IMR-90 (cell line): ENCODE measurements around the gene ELF2. TPM values are rescaled to one million over a fixed set of nuclear protein-coding genes. Genes with fewer than 3 reads are reported as not detected.

ENCODE experiments used
- ATAC-seq: fragments of 200-7000 bp; cut with Tn5 transposase; 2 replicates; pipeline ENCODE4 v1.9.1; 2020; ENCODE audit warnings: low read depth, mild to moderate bottlenecking, moderate library complexity
- BruUV-seq: library from RNA; stranded (reverse); fragments of 400-500 nt; replicated peaks from 2 replicates; lab custom pipeline; 2021; lab: Mats Ljungman, UMichigan
- CTCF ChIA-PET: fragments of 300-600 bp; formaldehyde crosslinking; extraction: SDS; loops from one replicate; lab custom pipeline; 2021; ENCODE audit warnings: antibody characterized with exemption; lab: Yijun Ruan, JAX
- POLR2A ChIA-PET: fragments of 300-600 bp; sonication (Branson Sonifier 250); formaldehyde crosslinking; loops from one replicate; lab custom pipeline; 2022; ENCODE audit warnings: antibody characterized with exemption; ENCODE audit not compliant: unreplicated experiment; lab: Charles Lee
- DNase-seq: peaks from one replicate; pipeline ENCODE4 v3.0.0; 2013
- H2AFZ ChIP-seq: replicated peaks from 2 replicates; pipeline ENCODE3; 2013; ENCODE audit warnings: low read length, mild to moderate bottlenecking; ENCODE audit not compliant: poor library complexity
- H2AK5ac ChIP-seq: 2 replicates; pipeline ENCODE4 v1.6.1; 2013; ENCODE audit warnings: low read depth, low read length, inconsistent platforms
- H2AK9ac ChIP-seq: replicated peaks from 2 replicates; pipeline ENCODE3; 2013; ENCODE audit warnings: mild to moderate bottlenecking, low read depth, low read length, moderate library complexity; ENCODE audit not compliant: poor library complexity
- H2BK120ac ChIP-seq: 2 replicates; pipeline ENCODE4 v1.6.1; 2013; ENCODE audit warnings: low read depth, low read length, inconsistent platforms
- H2BK15ac ChIP-seq: 3 replicates; pipeline ENCODE4 v1.6.1; 2013; ENCODE audit warnings: low read depth, low read length, inconsistent platforms
- H2BK20ac ChIP-seq: 2 replicates; pipeline ENCODE4 v1.6.1; 2013; ENCODE audit warnings: low read depth, mild to moderate bottlenecking, inconsistent platforms, low read length, moderate library complexity
- H2BK5ac ChIP-seq: 2 replicates; pipeline ENCODE4 v1.6.1; 2013; ENCODE audit warnings: mild to moderate bottlenecking, low read depth, low read length, inconsistent platforms; ENCODE audit not compliant: poor library complexity, severe bottlenecking
- H3K14ac ChIP-seq: replicated peaks from 2 replicates; pipeline ENCODE4 v1.6.1; 2013; ENCODE audit warnings: low read depth, low read length, inconsistent platforms
- H3K18ac ChIP-seq: 2 replicates; pipeline ENCODE4 v1.6.1; 2013; ENCODE audit warnings: low read depth, low read length, control low read depth
- H3K23ac ChIP-seq: 2 replicates; pipeline ENCODE4 v1.6.1; 2013; ENCODE audit warnings: low read depth, low read length, inconsistent platforms
- H3K27ac ChIP-seq: 2 replicates; pipeline ENCODE4 v1.5.1; 2013; ENCODE audit warnings: mild to moderate bottlenecking, control low read depth, low read length; ENCODE audit not compliant: insufficient read depth
- H3K27me3 ChIP-seq: 2 replicates; pipeline ENCODE4 v1.6.1; 2013; ENCODE audit warnings: low read length; ENCODE audit not compliant: control insufficient read depth, insufficient read depth
- H3K36me3 ChIP-seq: 2 replicates; pipeline ENCODE4 v1.6.1; 2013; ENCODE audit warnings: low read length, mixed read lengths; ENCODE audit not compliant: control insufficient read depth, insufficient read depth
- H3K4ac ChIP-seq: 2 replicates; pipeline ENCODE4 v1.6.1; 2013; ENCODE audit warnings: low read depth, low read length, inconsistent platforms
- H3K4me1 ChIP-seq: 2 replicates; pipeline ENCODE4 v1.6.1; 2013; ENCODE audit warnings: low read length, mixed read lengths; ENCODE audit not compliant: control insufficient read depth, insufficient read depth
- H3K4me2 ChIP-seq: 2 replicates; pipeline ENCODE4 v1.6.1; 2013; ENCODE audit warnings: low read depth, mild to moderate bottlenecking, control low read depth, low read length, moderate library complexity
- H3K4me3 ChIP-seq: 2 replicates; pipeline ENCODE4 v1.5.1; 2013; ENCODE audit warnings: low read depth, mild to moderate bottlenecking, control low read depth, low read length, moderate library complexity; ENCODE audit not compliant: insufficient read depth
- H3K56ac ChIP-seq: 2 replicates; pipeline ENCODE4 v1.6.1; 2013; ENCODE audit warnings: low read length, inconsistent platforms; ENCODE audit not compliant: insufficient read depth; ENCODE audit errors: extremely low read depth
- H3K79me1 ChIP-seq, 2 experiments: 2 replicates each; pipeline ENCODE4 v1.6.1; 2013; ENCODE audit warnings: low read length in 2 of 2, inconsistent platforms in 1 of 2, low read depth in 1 of 2
- H3K9ac ChIP-seq: 2 replicates; pipeline ENCODE4 v1.6.1; 2013; ENCODE audit warnings: low read depth, low read length, control low read depth
- H3K9me1 ChIP-seq: 2 replicates; pipeline ENCODE4 v1.6.1; 2013; ENCODE audit warnings: low read length, inconsistent platforms; ENCODE audit not compliant: insufficient read depth
- H3K9me3 ChIP-seq: 2 replicates; pipeline ENCODE4 v1.6.1; 2013; ENCODE audit warnings: low read length; ENCODE audit not compliant: control insufficient read depth, insufficient read depth
- H4K20me1 ChIP-seq: 2 replicates; pipeline ENCODE4 v1.6.1; 2013; ENCODE audit warnings: low read length, inconsistent platforms; ENCODE audit not compliant: insufficient read depth
- H4K5ac ChIP-seq: 2 replicates; pipeline ENCODE4 v1.6.1; 2013; ENCODE audit warnings: mild to moderate bottlenecking, low read depth, low read length, control low read depth
- H4K8ac ChIP-seq, 2 experiments: 2 replicates each; pipeline ENCODE4 v1.6.1; 2013; ENCODE audit warnings: low read depth in 2 of 2, low read length in 2 of 2, control low read depth in 1 of 2, inconsistent platforms in 1 of 2
- H4K91ac ChIP-seq: 2 replicates; pipeline ENCODE4 v1.6.1; 2013; ENCODE audit warnings: low read depth, low read length, inconsistent platforms; ENCODE audit not compliant: insufficient read depth
- BHLHE40 ChIP-seq: fragments of 150-350 bp; IDR thresholded peaks from 2 replicates; pipeline ENCODE4 v1.6.1; 2016; ENCODE audit warnings: mild to moderate bottlenecking, low read depth, low read length
- CEBPB ChIP-seq: IDR thresholded peaks from 2 replicates; pipeline ENCODE4 v1.6.1; 2012; ENCODE audit warnings: low read depth, low read length, improper control_type of control experiment
- FOS ChIP-seq: fragments of 150-350 bp; IDR thresholded peaks from 2 replicates; pipeline ENCODE4 v1.6.1; 2016; ENCODE audit warnings: low read depth, low read length
- MAFK ChIP-seq: IDR thresholded peaks from 2 replicates; pipeline ENCODE4 v1.6.1; 2012; ENCODE audit warnings: low read depth, low read length, improper control_type of control experiment
- MAZ ChIP-seq: IDR thresholded peaks from 2 replicates; pipeline ENCODE4 v1.6.1; 2012; ENCODE audit warnings: low read depth, mild to moderate bottlenecking, low read length, improper control_type of control experiment, moderate library complexity, borderline replicate concordance
- NFE2L2 ChIP-seq: fragments of 150-350 bp; IDR thresholded peaks from 2 replicates; pipeline ENCODE4 v1.6.1; 2016; ENCODE audit warnings: low read depth, mild to moderate bottlenecking, low read length
- POLR2A ChIP-seq: IDR thresholded peaks from 2 replicates; pipeline ENCODE4 v1.6.1; 2012; ENCODE audit warnings: mild to moderate bottlenecking, low read depth, low read length
- RAD21 ChIP-seq: IDR thresholded peaks from 2 replicates; pipeline ENCODE4 v1.6.1; 2012; ENCODE audit warnings: low read length, improper control_type of control experiment
- RCOR1 ChIP-seq: IDR thresholded peaks from 2 replicates; pipeline ENCODE4 v1.6.1; 2012; ENCODE audit warnings: mild to moderate bottlenecking, low read length, improper control_type of control experiment; ENCODE audit not compliant: insufficient replicate concordance
- RFX5 ChIP-seq: IDR thresholded peaks from 2 replicates; pipeline ENCODE4 v1.8.0; 2012; ENCODE audit warnings: low read depth, mild to moderate bottlenecking, low read length, moderate library complexity
- SMC3 ChIP-seq: fragments of 150-350 bp; IDR thresholded peaks from 2 replicates; pipeline ENCODE4 v1.6.1; 2016; ENCODE audit warnings: low read depth, mild to moderate bottlenecking, antibody characterized with exemption, low read length, moderate library complexity
- WGBS, 2 experiments: methylation state at CpG; one replicate each; pipeline versions ENCODE4 v1.1.5 to v1.1.7; 2013; ENCODE audit warnings: missing lambda C conversion rate in 2 of 2; ENCODE audit not compliant: insufficient read length in 1 of 2; ENCODE audit errors: extremely low coverage in 2 of 2; 5-methylcytosine and 5-hydroxymethylcytosine counted together
- dilution Hi-C: fragments of 300-500 bp; cut with HindIII; formaldehyde crosslinking; loops from one replicate; pipeline ENCODE4 v1.14.3; 2018; ENCODE audit warnings: low sequenced_read_pairs; ENCODE audit not compliant: unreplicated experiment
- in situ Hi-C: fragments of 300-500 bp; cut with MboI; formaldehyde crosslinking; loops from 3 replicates; pipeline ENCODE4 v1.14.3; 2019; ENCODE audit warnings: low sequenced_read_pairs, inconsistent platforms, mixed read lengths
- intact Hi-C: fragments of 100-400 bp; cut with micrococcal nuclease; formaldehyde crosslinking; loops from 2 replicates; pipeline ENCODE4 v1.10.0; 2022
- polyA plus RNA-seq, 3 experiments: library from polyadenylated mRNA; depleted of rRNA; stranded (reverse); fragments of >200 nt; gene quantifications; 2 replicates each; pipeline ENCODE4 v1.2.3, GENCODE V29; 2012; ENCODE audit warnings: low replicate concordance in 1 of 3
- total RNA-seq: library from RNA; depleted of rRNA; stranded (reverse); fragments of >200 nt; gene quantifications from 2 replicates; pipeline ENCODE4 v1.2.3, GENCODE V29; 2012
- TF ChIP-seq, protein P1 (sequence below): conservative IDR thresholded peaks from 2 replicates; pipeline ENCODE4 v1.5.1; 2012; ENCODE audit warnings: mild to moderate bottlenecking, low read depth, low read length, improper control_type of control experiment
- TF ChIP-seq, protein P2 (sequence below): fragments of 150-350 bp; IDR thresholded peaks from 2 replicates; pipeline ENCODE4 v1.6.1; 2016; ENCODE audit warnings: low read depth, mild to moderate bottlenecking, low read length, moderate library complexity, borderline replicate concordance

The ELF2 gene
- total and polyA plus RNA-seq, 2 of the 4 experiments (the other 2 are of a cell fraction): 14.5 to 42.3 TPM

DNA sequence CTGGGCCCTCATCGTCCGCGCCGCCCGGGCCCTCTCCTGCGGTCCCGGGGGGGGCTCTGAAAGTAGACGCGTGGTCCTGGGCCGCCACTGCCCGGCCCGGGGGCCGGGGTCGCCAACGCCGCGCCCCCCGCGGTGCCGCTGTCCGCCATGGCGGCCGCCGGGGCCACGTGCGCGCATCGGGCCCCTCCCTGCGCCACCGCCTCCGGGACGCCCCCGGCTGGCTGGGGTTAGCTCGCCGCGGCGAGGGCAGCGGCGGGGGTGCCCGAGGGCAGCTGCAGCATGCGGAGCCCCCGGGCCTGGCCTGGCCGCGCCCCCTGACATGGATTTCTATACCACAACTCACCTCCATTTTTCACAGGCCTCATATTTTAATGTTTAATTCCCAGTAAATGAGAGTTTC lies 61.8 kb downstream of the ELF2 start:
- dilution Hi-C loops (no loop called here), intact Hi-C loops (no loop called here), in situ Hi-C loops (no loop called here)
- H2BK15ac ChIP-seq: no peak overlapping the region
- no peak overlapping the region for H4K8ac ChIP-seq
- POLR2A ChIA-PET: no interaction called here
- H3K18ac ChIP-seq: no peak overlapping the region
- peaks cover 5% of the 10 kb centered on the region; the same call in 1 of the 2 replicates for H3K36me3 ChIP-seq
- ATAC-seq: no peak
- no peak overlapping the region for H3K27ac ChIP-seq
- no peak overlapping the region for H3K56ac ChIP-seq
- H2AK9ac ChIP-seq: no peak overlapping the region
- no peak overlapping the region for H4K5ac ChIP-seq
- H3K14ac ChIP-seq: no peak overlapping the region
- 100% methylated on average over 4 of the region's 44 CpGs; no CpG with 5 or more reads in 1 of the 2 experiments for WGBS, 2 experiments
- H2BK20ac ChIP-seq: no peak overlapping the region
- H2BK120ac ChIP-seq: no peak overlapping the region
- no peak for TF ChIP-seq BHLHE40
- TF ChIP-seq, protein P1, sequence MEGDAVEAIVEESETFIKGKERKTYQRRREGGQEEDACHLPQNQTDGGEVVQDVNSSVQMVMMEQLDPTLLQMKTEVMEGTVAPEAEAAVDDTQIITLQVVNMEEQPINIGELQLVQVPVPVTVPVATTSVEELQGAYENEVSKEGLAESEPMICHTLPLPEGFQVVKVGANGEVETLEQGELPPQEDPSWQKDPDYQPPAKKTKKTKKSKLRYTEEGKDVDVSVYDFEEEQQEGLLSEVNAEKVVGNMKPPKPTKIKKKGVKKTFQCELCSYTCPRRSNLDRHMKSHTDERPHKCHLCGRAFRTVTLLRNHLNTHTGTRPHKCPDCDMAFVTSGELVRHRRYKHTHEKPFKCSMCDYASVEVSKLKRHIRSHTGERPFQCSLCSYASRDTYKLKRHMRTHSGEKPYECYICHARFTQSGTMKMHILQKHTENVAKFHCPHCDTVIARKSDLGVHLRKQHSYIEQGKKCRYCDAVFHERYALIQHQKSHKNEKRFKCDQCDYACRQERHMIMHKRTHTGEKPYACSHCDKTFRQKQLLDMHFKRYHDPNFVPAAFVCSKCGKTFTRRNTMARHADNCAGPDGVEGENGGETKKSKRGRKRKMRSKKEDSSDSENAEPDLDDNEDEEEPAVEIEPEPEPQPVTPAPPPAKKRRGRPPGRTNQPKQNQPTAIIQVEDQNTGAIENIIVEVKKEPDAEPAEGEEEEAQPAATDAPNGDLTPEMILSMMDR: no peak
- no peak for TF ChIP-seq FOS
- TF ChIP-seq SMC3: no peak
- TF ChIP-seq MAZ: no peak
- TF ChIP-seq MAFK: no peak
- TF ChIP-seq, protein P2, sequence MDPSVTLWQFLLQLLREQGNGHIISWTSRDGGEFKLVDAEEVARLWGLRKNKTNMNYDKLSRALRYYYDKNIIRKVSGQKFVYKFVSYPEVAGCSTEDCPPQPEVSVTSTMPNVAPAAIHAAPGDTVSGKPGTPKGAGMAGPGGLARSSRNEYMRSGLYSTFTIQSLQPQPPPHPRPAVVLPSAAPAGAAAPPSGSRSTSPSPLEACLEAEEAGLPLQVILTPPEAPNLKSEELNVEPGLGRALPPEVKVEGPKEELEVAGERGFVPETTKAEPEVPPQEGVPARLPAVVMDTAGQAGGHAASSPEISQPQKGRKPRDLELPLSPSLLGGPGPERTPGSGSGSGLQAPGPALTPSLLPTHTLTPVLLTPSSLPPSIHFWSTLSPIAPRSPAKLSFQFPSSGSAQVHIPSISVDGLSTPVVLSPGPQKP: no peak
- TF ChIP-seq POLR2A: no peak
- TF ChIP-seq RAD21: no peak
- no peak for TF ChIP-seq CEBPB
- TF ChIP-seq RCOR1: no peak
- TF ChIP-seq NFE2L2: no peak
- no peak for TF ChIP-seq RFX5
- no peaks in the 10 kb centered on the region for H3K4me1 ChIP-seq
- CTCF ChIA-PET: no interaction called here
- no peaks in the 10 kb centered on the region for H4K20me1 ChIP-seq
- H2AFZ ChIP-seq: no peak overlapping the region
- H3K9me3 ChIP-seq: no peaks in the 10 kb centered on the region
- no peak overlapping the region for H3K9ac ChIP-seq
- H3K9me1 ChIP-seq: no peaks in the 10 kb centered on the region
- no peak overlapping the region for H2AK5ac ChIP-seq
- no peak overlapping the region for H2BK5ac ChIP-seq
- H4K91ac ChIP-seq: no peak overlapping the region
- BruUV-seq: no TSS peak
- no peak for DNase-seq
- H3K23ac ChIP-seq: no peak overlapping the region
- H3K27me3 ChIP-seq: no peaks in the 10 kb centered on the region
- H3K4me3 ChIP-seq: no peak overlapping the region
- no peaks in the 10 kb centered on the region for H3K79me1 ChIP-seq
- no peak overlapping the region for H3K4me2 ChIP-seq
- H3K4ac ChIP-seq: no peak overlapping the region
